Endothelial cell of umbilical vein (primary cell): ENCODE data around the gene CNIH1. TPM values are rescaled to one million over a fixed set of nuclear protein-coding genes. Genes with fewer than 3 reads are reported as not detected.

Experiments
- BruUV-seq: library from RNA; stranded (reverse); fragments of 400-500 nt; replicated peaks from 2 replicates; lab custom pipeline; 2021; lab: Mats Ljungman, UMichigan
- CTCF ChIA-PET: fragments of 300-600, 350-600 bp; sonication (Branson Sonifier 250); formaldehyde crosslinking; loops from one replicate; lab custom pipeline; 2021; ENCODE audit warnings: antibody characterized with exemption, inconsistent platforms; lab: Charles Lee
- POLR2A ChIA-PET: fragments of 300-600, 350-600 bp; sonication (Branson Sonifier 250); formaldehyde crosslinking; loops from one replicate; lab custom pipeline; 2021; ENCODE audit warnings: antibody characterized with exemption, inconsistent platforms; lab: Charles Lee
- DNase-seq: peaks from one replicate; pipeline ENCODE4 v3.0.0-alpha.2; 2011; ENCODE audit warnings: low read depth, low spot score
- FAIRE-seq: peaks from 2 replicates; lab custom pipeline; 2011; peaks lifted over from hg19 to GRCh38; lab: Jason Lieb, UNC
- H2AFZ ChIP-seq: 2 replicates; pipeline ENCODE4 v1.6.0; 2012; ENCODE audit warnings: low read depth, low read length, control low read depth, inconsistent platforms
- H3K27ac ChIP-seq: 2 replicates; pipeline ENCODE4 v1.5.1; 2011; ENCODE audit warnings: low read depth, mild to moderate bottlenecking, control low read depth, low read length, moderate library complexity; ENCODE audit not compliant: insufficient read depth
- H3K27me3 ChIP-seq, 2 experiments: 2 replicates each; pipeline versions ENCODE4 v1.6.0 to v1.6.1; 2011; ENCODE audit warnings: low read length in 2 of 2, mixed read lengths in 1 of 2; ENCODE audit not compliant: control insufficient read depth in 2 of 2, insufficient read depth in 2 of 2
- H3K36me3 ChIP-seq, 2 experiments: 2 replicates in 1 of 2; 3 replicates in 1 of 2; pipeline ENCODE4 v1.5.1; 2011; ENCODE audit warnings: low read length in 2 of 2, mild to moderate bottlenecking in 1 of 2, moderate library complexity in 1 of 2; ENCODE audit not compliant: control insufficient read depth in 2 of 2, insufficient read depth in 2 of 2; ENCODE audit errors: extremely low read depth in 1 of 2
- H3K4me1 ChIP-seq: 3 replicates; pipeline ENCODE4 v1.5.1; 2011; ENCODE audit warnings: mild to moderate bottlenecking, low read length; ENCODE audit not compliant: control insufficient read depth, insufficient read depth; ENCODE audit errors: extremely low read depth
- H3K4me2 ChIP-seq: 2 replicates; pipeline ENCODE4 v1.6.1; 2011; ENCODE audit warnings: low read length, control low read depth, mixed read lengths; ENCODE audit not compliant: insufficient read depth
- H3K4me3 ChIP-seq, 3 experiments: fragments of 200-600 bp in 1 of 3; sonication (generic), shearing (Covaris generic) in 1 of 3; replicated peaks in 1 of 3; 2 replicates each; pipeline ENCODE4 v1.5.1; 2011 to 2016; ENCODE audit warnings: control low read depth in 3 of 3, low read length in 3 of 3, mild to moderate bottlenecking in 2 of 3, inconsistent platforms in 1 of 3, low read depth in 1 of 3, moderate library complexity in 1 of 3; ENCODE audit not compliant: insufficient read depth in 1 of 3
- H3K79me2 ChIP-seq: 2 replicates; pipeline ENCODE4 v1.6.0; 2012; ENCODE audit warnings: low read length, inconsistent platforms; ENCODE audit not compliant: control insufficient read depth, insufficient read depth
- H3K9ac ChIP-seq: replicated peaks from 2 replicates; pipeline ENCODE3; 2011; ENCODE audit warnings: low read length, control low read depth; ENCODE audit not compliant: insufficient read depth; ENCODE audit errors: extremely low read depth
- H3K9me1 ChIP-seq: replicated peaks from 3 replicates; pipeline ENCODE4 v1.6.0; 2011; ENCODE audit warnings: mild to moderate bottlenecking, low read length; ENCODE audit not compliant: control insufficient read depth, insufficient read depth; ENCODE audit errors: extremely low read depth
- H3K9me3 ChIP-seq: replicated peaks from 2 replicates; pipeline ENCODE4 v1.5.1; 2012; ENCODE audit warnings: low read length, inconsistent platforms; ENCODE audit not compliant: control insufficient read depth, insufficient read depth
- H4K20me1 ChIP-seq: replicated peaks from 2 replicates; pipeline ENCODE3; 2011; ENCODE audit warnings: mild to moderate bottlenecking, low read length; ENCODE audit not compliant: control insufficient read depth, insufficient read depth; ENCODE audit errors: extremely low read depth
- EZH2 ChIP-seq: IDR thresholded peaks from 2 replicates; pipeline ENCODE4 v1.6.1; 2012; ENCODE audit warnings: borderline replicate concordance, low read depth, mild to moderate bottlenecking, moderate library complexity, low read length, inconsistent platforms; ENCODE audit not compliant: severe bottlenecking
- FOS ChIP-seq: IDR thresholded peaks from 2 replicates; pipeline ENCODE4 v1.6.1; 2011; ENCODE audit warnings: mild to moderate bottlenecking, low read length, moderate library complexity, borderline replicate concordance; ENCODE audit not compliant: insufficient read depth
- GATA2 ChIP-seq: IDR thresholded peaks from 2 replicates; pipeline ENCODE4 v1.7.0; 2011; ENCODE audit warnings: low read depth, mild to moderate bottlenecking, moderate library complexity, mixed read lengths, low read length; ENCODE audit not compliant: insufficient read length, insufficient read depth
- JUN ChIP-seq: IDR thresholded peaks from 2 replicates; pipeline ENCODE4 v1.6.1; 2011; ENCODE audit warnings: borderline replicate concordance, low read depth; ENCODE audit not compliant: insufficient read length, insufficient read depth
- MYC ChIP-seq: IDR thresholded peaks from one replicate; pipeline ENCODE4 v1.6.1; 2011; ENCODE audit warnings: mild to moderate bottlenecking, low read depth, low read length
- POLR2A ChIP-seq: IDR thresholded peaks from 2 replicates; pipeline ENCODE4 v1.6.1; 2012; ENCODE audit warnings: low read depth, mild to moderate bottlenecking, control low read depth, low read length
- POLR2AphosphoS5 ChIP-seq: IDR thresholded peaks from 2 replicates; pipeline ENCODE4 v1.6.1; 2012; ENCODE audit warnings: low read depth, mild to moderate bottlenecking, control low read depth, low read length, moderate library complexity; ENCODE audit not compliant: insufficient read depth
- dilution Hi-C: fragments of 300-500 bp; cut with MboI; formaldehyde crosslinking; loops from one replicate; pipeline ENCODE4 v1.15.0; 2019; ENCODE audit warnings: low sequenced_read_pairs; ENCODE audit not compliant: extremely low pct_ligation_motif_present
- intact Hi-C: fragments of 100-400 bp; cut with micrococcal nuclease; formaldehyde crosslinking; loops from one replicate; pipeline ENCODE4 v1.10.0; 2022
- polyA plus RNA-seq, 4 experiments: library from polyadenylated mRNA; depleted of rRNA in 3 of 4; stranded (reverse) in 3 of 4; unstranded in 1 of 4; fragments of >200 nt; gene quantifications; 2 replicates each; pipeline versions ENCODE4 v1.2.1 to v1.2.3, GENCODE V29; 2011 to 2012; ENCODE audit warnings: missing spikeins in 1 of 4
- total RNA-seq: library from RNA; stranded (reverse); gene quantifications from 2 replicates; pipeline ENCODE4 v1.2.3, GENCODE V29; 2021
- TF ChIP-seq, protein P1 (sequence below): IDR thresholded peaks from 2 replicates; pipeline ENCODE4 v1.6.1; 2011; ENCODE audit not compliant: insufficient read depth, insufficient read length
- TF ChIP-seq, protein P2 (sequence below), 2 donors: IDR thresholded peaks; 1 replicate in 1 of 2; 2 replicates in 1 of 2; pipeline ENCODE4 v1.5.1; 2011; ENCODE audit warnings: low read length in 2 of 2, mild to moderate bottlenecking in 2 of 2, moderate library complexity in 2 of 2, control low read depth in 1 of 2, inconsistent platforms in 1 of 2, low read depth in 1 of 2; ENCODE audit not compliant: insufficient read depth in 1 of 2; ENCODE audit errors: extremely low read depth in 1 of 2

CNIH1 gene
- total and polyA plus RNA-seq, 2 donors (not counting 3 experiments of a cell fraction or from before 2014, with no cell fraction given) = 125 to 328 TPM

DNA sequence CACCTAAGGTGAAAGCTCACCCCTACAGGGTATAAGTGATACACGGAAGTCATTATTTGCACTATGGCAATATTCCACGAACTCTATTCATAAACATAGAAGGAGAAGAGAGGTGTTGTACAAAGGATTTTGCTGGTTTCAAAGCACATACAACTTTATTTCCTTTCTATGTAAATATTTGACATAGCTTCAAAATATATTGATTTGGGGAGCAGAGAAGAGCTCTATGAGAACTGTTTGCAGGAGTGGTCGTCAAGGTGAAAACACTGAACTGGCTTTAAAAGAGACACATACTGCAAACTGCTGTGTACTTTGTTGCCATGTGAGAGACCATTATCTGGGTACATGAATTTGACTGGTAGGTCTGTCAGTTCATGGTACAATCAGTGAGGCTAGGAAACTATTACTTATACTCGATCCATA is 16.7 kb downstream of the CNIH1 start:
- intact Hi-C loops (no loop called here), dilution Hi-C loops (no loop called here)
- Histone ChIP-seq H3K27me3 (no peaks in the 10 kb centered on the region), H3K4me3 (no peak overlapping the region), H3K9me3 (no peaks in the 10 kb centered on the region), H2AFZ (no peak overlapping the region), H3K4me2 (no peak overlapping the region), H3K36me3 (peaks cover 8 to 9% of the 10 kb centered on the region in 2 experiments), H4K20me1 (no peaks in the 10 kb centered on the region), H3K27ac (no peak overlapping the region), H3K9me1 (no peaks in the 10 kb centered on the region), H3K9ac (no peak overlapping the region), H3K4me1 (no peaks in the 10 kb centered on the region), H3K79me2 (no peaks in the 10 kb centered on the region)
- FAIRE-seq = no peak
- no peak for DNase-seq
- CTCF ChIA-PET = interaction anchor here (0.8 to 2.7 kb wide), 5 partner anchors 10 to 76 kb away, joined by 3 to 12 read pairs (median 5); no protein-coding TSS in a partner anchor
- TF ChIP-seq POLR2A (no peak), JUN (no peak), GATA2 (no peak), MYC (no peak), POLR2AphosphoS5 (no peak), FOS (no peak), EZH2 (no peak)
- TF ChIP-seq, protein P1, sequence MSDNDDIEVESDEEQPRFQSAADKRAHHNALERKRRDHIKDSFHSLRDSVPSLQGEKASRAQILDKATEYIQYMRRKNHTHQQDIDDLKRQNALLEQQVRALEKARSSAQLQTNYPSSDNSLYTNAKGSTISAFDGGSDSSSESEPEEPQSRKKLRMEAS = no peak
- TF ChIP-seq, protein P2, sequence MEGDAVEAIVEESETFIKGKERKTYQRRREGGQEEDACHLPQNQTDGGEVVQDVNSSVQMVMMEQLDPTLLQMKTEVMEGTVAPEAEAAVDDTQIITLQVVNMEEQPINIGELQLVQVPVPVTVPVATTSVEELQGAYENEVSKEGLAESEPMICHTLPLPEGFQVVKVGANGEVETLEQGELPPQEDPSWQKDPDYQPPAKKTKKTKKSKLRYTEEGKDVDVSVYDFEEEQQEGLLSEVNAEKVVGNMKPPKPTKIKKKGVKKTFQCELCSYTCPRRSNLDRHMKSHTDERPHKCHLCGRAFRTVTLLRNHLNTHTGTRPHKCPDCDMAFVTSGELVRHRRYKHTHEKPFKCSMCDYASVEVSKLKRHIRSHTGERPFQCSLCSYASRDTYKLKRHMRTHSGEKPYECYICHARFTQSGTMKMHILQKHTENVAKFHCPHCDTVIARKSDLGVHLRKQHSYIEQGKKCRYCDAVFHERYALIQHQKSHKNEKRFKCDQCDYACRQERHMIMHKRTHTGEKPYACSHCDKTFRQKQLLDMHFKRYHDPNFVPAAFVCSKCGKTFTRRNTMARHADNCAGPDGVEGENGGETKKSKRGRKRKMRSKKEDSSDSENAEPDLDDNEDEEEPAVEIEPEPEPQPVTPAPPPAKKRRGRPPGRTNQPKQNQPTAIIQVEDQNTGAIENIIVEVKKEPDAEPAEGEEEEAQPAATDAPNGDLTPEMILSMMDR (IDR thresholded peaks at IDR 0.05; ENCODE audit: extremely low read depth in 1 of 2, insufficient read depth in 1 of 2, low read depth in 1 of 2, low read length in 2 of 2) = no peak
- POLR2A ChIA-PET = no interaction called here
- no TSS peak for BruUV-seq
